DOHH2 (cell line): ENCODE data around the gene GLS.

Experiments
- H3F3A ChIP-seq: fragments of 200-600 bp; sonication (generic), shearing (Covaris generic); 2 replicates; pipeline ENCODE4 v1.6.0; 2016; ENCODE audit warnings: antibody characterized with exemption, mild to moderate bottlenecking; ENCODE audit not compliant: control insufficient read depth, insufficient read depth
- H3K27ac ChIP-seq: fragments of 200-600 bp; sonication (generic); 2 replicates; pipeline ENCODE4 v1.5.1; 2014; ENCODE audit warnings: low read depth, mild to moderate bottlenecking, low read length, moderate library complexity
- H3K27me3 ChIP-seq: fragments of 200-600 bp; sonication (generic); 2 replicates; pipeline ENCODE4 v1.6.1; 2014; ENCODE audit warnings: mild to moderate bottlenecking, low read length, mixed read lengths; ENCODE audit not compliant: control insufficient read depth
- H3K36me3 ChIP-seq: fragments of 200-600 bp; sonication (generic); 2 replicates; pipeline ENCODE4 v1.6.1; 2014; ENCODE audit warnings: mild to moderate bottlenecking, low read length, moderate library complexity, mixed read lengths; ENCODE audit not compliant: control insufficient read depth
- H3K4me1 ChIP-seq: fragments of 200-600 bp; sonication (generic); 2 replicates; pipeline ENCODE4 v1.6.1; 2014; ENCODE audit warnings: mild to moderate bottlenecking, low read length, mixed read lengths; ENCODE audit not compliant: control insufficient read depth
- H3K4me2 ChIP-seq: fragments of 200-600 bp; sonication (generic); 2 replicates; pipeline ENCODE4 v1.6.0; 2014; ENCODE audit warnings: mild to moderate bottlenecking, low read length, moderate library complexity
- H3K4me3 ChIP-seq: fragments of 200-600 bp; sonication (generic); 2 replicates; pipeline ENCODE4 v1.5.1; 2014; ENCODE audit warnings: mild to moderate bottlenecking, low read length, mixed read lengths
- H3K79me2 ChIP-seq: fragments of 200-600 bp; sonication (generic); 2 replicates; pipeline ENCODE4 v1.6.1; 2014; ENCODE audit warnings: mild to moderate bottlenecking, low read length, mixed read lengths; ENCODE audit not compliant: control insufficient read depth
- H3K9me2 ChIP-seq: fragments of 200-600 bp; sonication (generic); replicated peaks from 2 replicates; pipeline ENCODE4 v1.6.1; 2014; ENCODE audit warnings: mild to moderate bottlenecking, low read length, mixed read lengths; ENCODE audit not compliant: control insufficient read depth
- H3K9me3 ChIP-seq: fragments of 200-600 bp; sonication (generic); 2 replicates; pipeline ENCODE4 v1.6.1; 2014; ENCODE audit warnings: antibody characterized with exemption, low read length, mixed read lengths; ENCODE audit not compliant: control insufficient read depth, insufficient read depth
- H4K20me1 ChIP-seq: fragments of 200-600 bp; sonication (generic); 2 replicates; pipeline ENCODE4 v1.6.0; 2014; ENCODE audit warnings: low read depth, mild to moderate bottlenecking, antibody characterized with exemption, low read length, moderate library complexity; ENCODE audit not compliant: control insufficient read depth, insufficient read depth
- EZH2phosphoT487 ChIP-seq: fragments of 200-600 bp; sonication (generic); IDR thresholded peaks from 2 replicates; pipeline ENCODE4 v1.6.1; 2017; ENCODE audit warnings: borderline replicate concordance, mild to moderate bottlenecking, antibody characterized with exemption, low read length, moderate library complexity, mixed read lengths
- TF ChIP-seq, protein P1 (sequence below): fragments of 200-600 bp; sonication (generic); IDR thresholded peaks from one replicate; pipeline ENCODE4 v1.5.1; 2014; ENCODE audit warnings: antibody characterized with exemption, mild to moderate bottlenecking, low read depth, low read length; ENCODE audit not compliant: poor library complexity, severe bottlenecking

Gene GLS

DNA sequence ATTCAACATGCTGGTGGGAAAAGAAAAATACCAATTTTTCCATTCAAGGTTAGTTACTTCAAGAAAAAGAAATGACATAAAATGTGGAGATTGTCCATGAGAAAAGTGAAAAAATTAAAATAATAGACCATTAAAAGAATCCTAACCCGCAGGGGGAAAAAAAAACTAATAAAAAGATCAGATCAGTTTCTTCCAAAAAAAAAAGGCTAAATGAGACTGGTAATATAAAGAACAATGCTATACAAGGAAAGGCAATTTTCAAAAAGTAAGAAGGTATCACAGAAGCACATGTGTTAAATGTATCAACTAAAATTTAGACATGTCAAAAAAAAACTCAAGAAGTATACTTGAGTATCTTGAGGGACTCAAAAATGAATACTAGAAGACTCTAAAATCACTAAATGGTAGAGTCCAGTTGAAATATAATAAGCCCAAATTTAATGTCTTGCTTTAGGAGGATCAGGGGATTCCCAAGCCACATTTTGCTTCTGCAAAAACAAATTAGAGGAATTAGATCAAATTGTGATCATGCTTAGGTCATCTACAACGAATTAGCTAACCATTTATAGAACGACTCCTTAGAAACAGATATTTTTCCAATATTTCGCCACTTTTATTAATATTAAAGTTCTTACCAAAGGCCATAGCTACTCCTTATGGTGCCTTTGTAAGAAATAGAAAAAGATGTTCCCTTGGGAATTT, 35.8 kb upstream of the GLS start:
- TF ChIP-seq EZH2phosphoT487 = no peak
- TF ChIP-seq, protein P1, sequence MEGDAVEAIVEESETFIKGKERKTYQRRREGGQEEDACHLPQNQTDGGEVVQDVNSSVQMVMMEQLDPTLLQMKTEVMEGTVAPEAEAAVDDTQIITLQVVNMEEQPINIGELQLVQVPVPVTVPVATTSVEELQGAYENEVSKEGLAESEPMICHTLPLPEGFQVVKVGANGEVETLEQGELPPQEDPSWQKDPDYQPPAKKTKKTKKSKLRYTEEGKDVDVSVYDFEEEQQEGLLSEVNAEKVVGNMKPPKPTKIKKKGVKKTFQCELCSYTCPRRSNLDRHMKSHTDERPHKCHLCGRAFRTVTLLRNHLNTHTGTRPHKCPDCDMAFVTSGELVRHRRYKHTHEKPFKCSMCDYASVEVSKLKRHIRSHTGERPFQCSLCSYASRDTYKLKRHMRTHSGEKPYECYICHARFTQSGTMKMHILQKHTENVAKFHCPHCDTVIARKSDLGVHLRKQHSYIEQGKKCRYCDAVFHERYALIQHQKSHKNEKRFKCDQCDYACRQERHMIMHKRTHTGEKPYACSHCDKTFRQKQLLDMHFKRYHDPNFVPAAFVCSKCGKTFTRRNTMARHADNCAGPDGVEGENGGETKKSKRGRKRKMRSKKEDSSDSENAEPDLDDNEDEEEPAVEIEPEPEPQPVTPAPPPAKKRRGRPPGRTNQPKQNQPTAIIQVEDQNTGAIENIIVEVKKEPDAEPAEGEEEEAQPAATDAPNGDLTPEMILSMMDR = no peak
- Histone ChIP-seq H3K4me2 (no peak overlapping the region), H3K27ac (no peak overlapping the region), H3K79me2 (no peaks in the 10 kb centered on the region), H4K20me1 (no peaks in the 10 kb centered on the region), H3K27me3 (peaks cover 5% of the 10 kb centered on the region), H3K9me3 (no peaks in the 10 kb centered on the region), H3F3A (no peaks in the 10 kb centered on the region), H3K9me2 (no peaks in the 10 kb centered on the region), H3K4me1 (no peaks in the 10 kb centered on the region), H3K36me3 (no peaks in the 10 kb centered on the region), H3K4me3 (no peak overlapping the region)

DNA sequence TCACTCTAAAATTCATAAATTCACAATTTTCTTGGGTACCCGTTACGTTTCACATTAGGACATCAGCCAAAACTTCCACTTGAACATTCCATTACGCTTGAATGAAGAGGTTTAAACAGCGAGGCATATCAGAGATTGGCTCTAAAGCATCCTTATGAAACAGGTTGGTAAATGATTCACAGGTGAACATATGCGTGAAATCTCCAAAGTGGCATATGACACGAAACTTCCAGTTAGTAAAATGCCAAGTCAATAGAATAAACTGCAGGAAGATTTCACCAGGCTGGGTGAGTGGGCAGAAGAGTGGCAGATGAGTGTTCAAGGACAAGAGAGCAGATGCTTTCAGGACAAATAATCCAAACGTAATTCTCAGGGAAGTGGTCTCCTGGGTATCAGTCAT, 33.9 kb upstream of the GLS start:
- Histone ChIP-seq H3K79me2 (no peaks in the 10 kb centered on the region), H3F3A (no peaks in the 10 kb centered on the region), H3K27me3 (peaks cover 5% of the 10 kb centered on the region), H3K9me2 (no peaks in the 10 kb centered on the region), H3K36me3 (no peaks in the 10 kb centered on the region), H4K20me1 (no peaks in the 10 kb centered on the region), H3K4me3 (no peak overlapping the region), H3K27ac (no peak overlapping the region), H3K4me1 (no peaks in the 10 kb centered on the region), H3K9me3 (no peaks in the 10 kb centered on the region), H3K4me2 (no peak overlapping the region)
- no peak for TF ChIP-seq EZH2phosphoT487
- TF ChIP-seq, protein P1 = no peak

DNA sequence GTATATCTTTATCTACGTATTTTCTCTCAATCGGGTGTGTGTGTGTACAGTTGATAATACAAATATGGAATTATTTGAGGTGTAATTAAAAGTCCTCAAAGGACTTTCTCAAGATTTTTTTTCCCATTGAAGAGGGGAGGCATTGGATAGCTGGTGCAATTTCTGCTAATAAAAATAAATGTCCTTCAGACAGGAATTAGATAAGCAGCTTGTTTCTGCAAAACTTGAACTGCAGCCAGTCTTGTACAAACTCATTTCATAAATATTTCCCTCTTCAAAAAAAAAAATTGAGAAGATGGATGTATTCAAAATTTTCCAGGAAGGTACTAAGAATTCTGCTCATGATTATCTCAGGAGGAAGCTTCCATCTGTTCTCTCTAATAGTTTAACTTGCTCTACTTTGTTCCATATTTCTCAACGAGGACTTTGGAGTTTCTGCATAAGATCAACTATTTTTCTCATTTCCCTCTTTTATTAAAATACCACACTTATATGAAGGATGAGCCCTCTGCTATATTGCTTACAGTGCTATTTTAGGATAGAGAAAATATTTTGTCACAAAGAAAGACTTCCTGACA, 33.0 kb upstream of the GLS start:
- Histone ChIP-seq H3K4me2 (no peak overlapping the region), H3K36me3 (no peaks in the 10 kb centered on the region), H3K27me3 (peaks cover 5% of the 10 kb centered on the region), H3K79me2 (no peaks in the 10 kb centered on the region), H3F3A (no peaks in the 10 kb centered on the region), H3K9me2 (no peaks in the 10 kb centered on the region), H3K4me1 (no peaks in the 10 kb centered on the region), H3K9me3 (no peaks in the 10 kb centered on the region), H3K4me3 (no peak overlapping the region), H4K20me1 (no peaks in the 10 kb centered on the region), H3K27ac (no peak overlapping the region)
- no peak for TF ChIP-seq EZH2phosphoT487
- TF ChIP-seq, protein P1 = no peak
